GM19328 (cell line): Measurements from ENCODE around the gene ALDH1L1.

ENCODE experiments used
- ATAC-seq: cut with Tn5 transposase; IDR thresholded peaks from one replicate; pipeline ENCODE4 v1.9.1; 2021; ENCODE audit warnings: mild to moderate bottlenecking, moderate library complexity; ENCODE audit not compliant: unreplicated experiment

The ALDH1L1 gene

DNA sequence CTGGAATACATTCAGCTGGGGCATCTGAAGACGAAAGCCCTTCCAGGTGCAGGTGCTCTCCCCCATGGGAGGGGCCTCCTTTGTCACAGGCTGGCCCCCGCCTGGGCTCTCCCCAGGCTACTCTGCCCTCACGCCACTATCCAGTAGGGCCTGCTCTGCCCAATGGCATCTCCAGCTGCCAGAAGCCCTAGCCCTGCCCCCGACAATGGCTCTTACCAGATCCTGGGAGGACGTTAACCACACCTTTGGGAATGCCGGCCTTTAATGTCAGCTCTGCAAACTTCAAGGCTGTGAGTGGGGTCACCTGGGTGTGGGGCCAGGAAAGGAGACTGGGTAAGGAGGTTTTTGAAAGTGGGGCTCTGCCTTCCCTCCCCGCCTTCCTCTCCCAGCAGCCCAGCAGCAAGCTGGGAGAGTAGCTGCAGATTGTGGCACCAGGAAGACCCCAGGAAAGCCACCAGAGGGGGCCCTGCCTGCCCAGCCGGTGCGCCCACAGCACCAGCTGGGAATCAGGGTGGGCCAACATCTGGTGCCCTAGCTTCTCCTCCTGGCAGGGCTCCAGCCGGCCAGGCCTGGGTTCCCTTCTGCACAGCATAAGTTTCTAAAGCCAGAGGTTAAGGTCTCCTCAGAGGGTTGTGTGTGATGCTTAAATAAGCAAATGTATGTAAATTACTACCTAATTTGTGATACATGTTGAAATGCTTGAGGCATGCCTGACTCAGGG lies 56.1 kb downstream of the ALDH1L1 start:
- no peak for ATAC-seq

- ATAC-seq: no peak
Observed at GRCh38 chr3:126121632-126122031, 58.8 kb downstream of the ALDH1L1 start.

GRCh38 chr3:126121074-126121473 lies 59.3 kb downstream of the ALDH1L1 start:
- no peak for ATAC-seq

DNA sequence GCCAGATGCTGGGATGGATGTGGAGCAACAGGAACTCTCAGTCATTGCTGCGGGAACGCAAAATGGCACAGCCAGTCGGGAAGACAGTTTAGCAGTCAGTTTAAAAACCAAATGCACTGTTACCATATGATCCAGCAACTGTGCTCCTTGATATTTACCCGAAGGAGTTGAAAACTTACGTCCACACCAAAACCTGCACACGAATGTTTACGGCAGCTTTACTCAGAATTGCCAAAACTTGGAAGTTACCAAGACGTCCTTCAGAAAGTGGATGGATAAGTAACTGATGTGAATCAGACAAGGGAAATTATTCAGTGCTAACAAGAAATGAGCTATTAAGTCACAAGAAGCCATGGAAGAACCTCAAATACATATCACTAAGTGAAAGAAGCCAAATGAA lies 60.4 kb downstream of the ALDH1L1 start:
- no peak for ATAC-seq

DNA sequence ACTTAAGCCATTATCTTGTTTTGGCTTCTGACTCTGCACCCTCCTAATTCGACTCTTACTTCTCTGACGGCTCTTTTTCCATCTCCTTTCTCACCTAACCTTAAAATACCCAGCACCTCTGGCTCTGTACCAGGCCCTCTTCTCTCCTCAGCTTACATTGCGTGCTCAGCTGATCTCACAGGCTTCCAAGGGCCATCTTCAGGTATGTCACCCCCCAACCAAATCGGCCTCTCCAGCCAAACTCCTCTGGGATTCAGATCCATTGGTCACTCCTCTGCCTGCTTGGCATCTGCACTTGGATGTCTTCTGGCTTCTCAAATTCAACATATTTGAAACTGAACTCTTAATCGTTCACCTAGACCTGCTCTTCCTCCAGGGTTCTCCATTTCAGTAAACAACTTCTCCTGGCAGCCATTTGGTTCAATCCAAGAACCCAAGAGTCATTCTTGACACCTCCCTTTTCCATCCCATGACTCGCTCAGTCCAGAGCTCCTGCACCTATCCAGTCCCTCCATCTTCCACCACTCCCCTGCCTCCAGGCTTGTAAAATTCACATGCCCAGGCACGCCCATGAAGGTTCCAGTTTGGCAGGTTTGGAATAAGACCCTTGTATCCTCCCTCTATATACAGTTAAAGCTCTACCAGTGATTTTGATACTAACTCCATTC lies 61.2 kb downstream of the ALDH1L1 start:
- ATAC-seq: no peak

DNA sequence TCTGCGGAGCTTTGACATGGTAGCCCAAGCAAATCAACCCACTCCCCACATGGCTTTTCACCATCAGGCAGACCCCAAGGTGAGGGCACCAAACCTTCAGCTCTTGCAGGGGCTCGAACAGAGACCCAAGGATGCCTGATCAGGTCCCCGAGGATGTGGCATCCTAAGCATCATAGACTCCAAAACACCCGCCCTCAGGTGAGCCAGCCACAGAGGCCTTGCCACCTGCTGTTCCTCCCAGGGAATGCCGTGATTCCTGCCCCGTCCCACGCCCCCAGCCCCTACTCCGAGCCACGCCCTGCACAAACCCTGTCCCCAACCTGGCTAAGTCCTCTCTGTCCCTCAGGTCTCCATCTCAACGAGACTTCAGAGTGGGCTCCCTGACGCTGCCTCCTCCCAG lies 61.8 kb downstream of the ALDH1L1 start:
- ATAC-seq: no peak

GRCh38 chr3:126117786-126118185 lies 62.6 kb downstream of the ALDH1L1 start:
- no peak for ATAC-seq

- ATAC-seq: no peak
Observed at GRCh38 chr3:126117212-126117611, 63.2 kb downstream of the ALDH1L1 start.

- no peak for ATAC-seq
Observed at GRCh38 chr3:126116526-126116925, 63.9 kb downstream of the ALDH1L1 start.

GRCh38 chr3:126114443-126115386 lies 65.7 kb downstream of the ALDH1L1 start:
- ATAC-seq: no peak

GRCh38 chr3:126113733-126114442 lies 66.5 kb downstream of the ALDH1L1 start:
- no peak for ATAC-seq

DNA sequence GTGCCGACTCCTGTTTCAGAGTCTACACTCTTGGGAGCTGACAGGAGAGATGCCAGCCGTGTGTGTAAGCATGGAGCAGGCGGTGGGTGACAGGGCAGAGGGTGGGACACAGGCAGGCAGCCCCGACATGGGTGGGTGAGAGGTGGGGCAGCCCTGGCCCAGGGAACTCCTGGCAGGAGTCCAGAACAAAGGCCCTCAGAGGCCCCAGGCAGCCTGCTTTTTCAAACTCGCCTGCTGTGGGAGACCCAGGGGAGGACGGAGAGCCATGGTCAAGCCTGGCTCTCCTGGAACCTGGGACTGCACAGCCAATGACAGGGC lies 67.2 kb downstream of the ALDH1L1 start:
- ATAC-seq: no peak

DNA sequence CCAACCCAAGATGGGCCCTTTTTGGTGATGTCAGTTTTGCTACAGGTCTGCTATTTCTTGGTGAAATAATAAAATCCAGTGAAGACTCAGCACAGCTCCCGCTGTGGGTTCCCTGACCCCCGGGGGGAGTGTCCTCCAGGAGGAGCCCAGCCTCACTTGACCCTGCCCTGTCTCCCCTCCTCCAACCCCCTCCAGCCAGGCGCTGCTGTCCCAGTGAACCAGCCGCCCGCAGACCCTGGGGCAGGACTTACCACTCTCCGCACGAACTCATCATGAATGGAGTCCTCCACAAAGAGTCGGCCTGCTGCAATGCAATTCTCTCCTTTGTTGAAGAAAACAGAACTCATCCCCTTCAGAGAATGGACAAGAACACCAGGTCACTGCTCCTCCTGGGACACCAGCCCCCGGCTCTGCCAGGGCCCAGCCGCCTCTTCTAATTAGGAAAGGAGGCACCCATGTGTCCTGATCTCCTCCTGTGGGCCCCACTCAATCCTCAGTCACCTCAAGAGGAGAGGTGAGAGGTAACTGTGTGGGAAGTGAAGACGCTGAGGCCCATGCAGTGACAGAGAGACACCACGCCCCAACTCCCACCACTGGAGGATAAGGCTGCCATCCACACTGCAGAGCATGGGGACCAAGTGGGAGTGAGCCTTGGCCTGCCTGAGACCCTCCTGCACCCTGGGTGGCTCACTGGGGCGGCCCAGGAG lies 67.7 kb downstream of the ALDH1L1 start:
- ATAC-seq: no peak

DNA sequence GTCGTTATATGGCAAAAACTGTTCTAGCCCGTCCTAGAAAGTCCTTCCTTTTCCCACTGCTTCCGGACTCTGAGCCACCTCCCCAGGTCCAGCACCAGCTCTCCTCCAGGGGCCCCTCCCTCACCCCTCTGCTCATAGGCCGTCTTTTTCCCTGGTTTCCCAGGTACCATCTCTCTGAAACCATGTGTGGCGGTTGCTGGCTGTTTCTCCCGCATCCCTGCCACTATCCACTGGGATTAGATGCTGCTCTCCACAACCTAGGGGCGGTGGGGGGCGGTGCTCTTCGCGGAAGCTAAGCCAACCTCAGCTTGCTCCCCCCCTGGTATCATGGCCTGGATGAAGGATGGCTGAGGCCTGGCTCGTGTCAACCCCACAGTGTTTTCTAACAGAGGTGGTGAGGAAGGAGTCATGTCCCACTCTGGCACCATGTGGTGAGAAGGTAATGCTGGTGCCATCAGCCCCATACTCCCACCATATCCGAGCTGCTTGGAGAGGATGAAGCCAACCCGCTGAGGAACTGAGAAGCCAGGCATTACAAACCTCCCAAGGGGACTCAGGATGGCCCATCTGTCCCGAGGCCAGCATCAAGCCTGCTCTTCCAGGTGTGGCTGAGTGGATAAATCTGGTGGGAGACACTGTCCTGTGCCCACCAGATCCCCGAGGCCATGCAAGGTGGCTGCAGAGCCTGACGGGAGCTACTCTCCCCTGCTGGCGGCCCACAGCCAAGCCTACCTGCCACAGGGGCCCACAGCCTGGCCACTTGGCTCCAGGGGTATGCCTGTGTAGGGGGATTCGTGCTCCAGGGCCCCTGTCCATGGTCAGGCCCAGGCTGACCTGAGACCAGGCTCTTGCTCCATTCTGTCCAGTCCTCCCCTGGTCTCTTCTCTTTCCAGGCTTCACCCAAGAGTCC lies 68.6 kb downstream of the ALDH1L1 start:
- no peak for ATAC-seq

- no peak for ATAC-seq
Observed at GRCh38 chr3:126111126-126111551, 69.2 kb downstream of the ALDH1L1 start.

DNA sequence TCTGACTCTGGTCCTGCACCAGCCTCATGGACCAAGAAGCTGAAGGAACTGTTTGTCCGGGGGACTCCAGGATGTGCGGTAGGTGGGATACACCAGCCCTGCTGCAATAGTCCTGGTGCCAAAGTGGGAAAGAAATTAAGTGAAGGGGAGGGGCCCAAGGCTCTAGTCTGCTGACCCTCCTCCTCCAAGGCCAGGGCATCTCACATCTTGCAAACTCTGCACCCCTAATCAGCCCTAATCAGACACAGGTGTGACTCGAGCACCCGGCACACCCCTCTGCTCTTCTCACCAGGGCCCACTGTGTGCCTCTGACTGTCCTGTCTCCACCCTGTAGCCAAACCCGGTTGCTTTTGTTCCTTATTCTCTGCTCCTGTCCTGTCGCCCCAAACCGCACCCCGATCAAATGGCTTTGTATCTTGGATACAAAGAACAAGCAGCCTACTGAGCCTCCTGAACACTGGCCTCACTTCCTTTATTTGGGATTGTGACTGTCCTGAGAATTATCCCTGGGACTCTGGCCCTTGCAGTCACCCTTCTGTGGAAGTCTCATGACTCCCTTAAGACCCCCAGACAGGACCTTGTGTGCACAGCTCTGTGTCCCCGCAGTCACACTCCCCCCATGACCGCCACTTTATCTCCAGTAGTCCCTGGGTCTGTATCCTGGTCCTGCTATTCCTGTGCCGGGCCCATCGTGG lies 69.8 kb downstream of the ALDH1L1 start:
- no peak for ATAC-seq

DNA sequence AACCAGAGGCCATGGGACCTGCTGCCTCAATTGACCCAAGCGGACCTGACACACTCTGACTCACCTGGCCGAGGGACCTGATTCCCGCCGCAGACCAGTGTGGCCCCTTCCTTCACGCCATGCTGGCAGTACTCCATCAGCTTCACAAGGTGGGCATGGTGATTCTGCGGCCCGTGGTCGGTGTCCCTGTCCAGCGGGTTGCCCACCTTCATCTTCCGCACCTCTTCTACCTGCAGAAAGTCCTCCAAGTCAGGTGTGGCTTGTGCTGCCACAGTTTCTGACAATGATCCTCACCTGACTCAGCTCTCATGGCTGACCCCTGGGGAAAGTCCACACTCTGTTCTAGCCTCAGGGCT lies 70.5 kb downstream of the ALDH1L1 start:
- ATAC-seq: no peak

DNA sequence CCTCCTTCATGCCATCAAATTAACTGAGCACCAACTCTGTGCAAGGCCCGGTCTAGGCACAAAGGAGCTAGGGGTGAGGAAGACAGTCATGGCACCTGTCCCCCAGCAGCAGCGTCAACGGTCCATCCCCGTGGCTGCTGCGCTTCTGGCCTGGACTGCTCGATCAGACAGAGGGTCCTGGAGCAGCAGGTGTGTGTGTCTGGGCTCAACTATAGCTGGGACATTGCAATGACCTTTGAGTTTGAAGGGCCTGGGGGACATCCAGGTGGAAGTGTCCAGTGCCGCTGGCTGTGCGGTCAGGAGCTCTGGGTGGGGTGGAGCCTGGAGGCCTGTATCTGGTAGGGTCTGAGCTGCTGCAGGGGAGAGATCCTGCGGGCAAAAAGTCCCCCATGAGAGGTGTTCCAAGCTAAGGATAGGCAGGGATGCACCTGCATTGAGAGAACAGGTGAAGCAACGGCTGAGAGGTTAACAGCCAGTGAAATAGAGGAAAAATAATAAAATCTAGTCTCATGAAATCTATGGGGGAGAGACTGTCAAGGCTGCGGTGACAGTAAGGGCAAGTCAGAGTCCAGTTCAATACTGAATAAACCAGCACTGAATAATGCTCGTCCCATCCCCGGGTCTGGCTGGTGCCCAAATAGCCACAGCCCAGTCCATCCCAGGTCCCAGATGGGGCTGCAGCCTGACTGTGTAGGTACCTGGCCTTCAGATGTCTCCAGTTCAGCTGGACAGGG lies 71.1 kb downstream of the ALDH1L1 start:
- ATAC-seq: no peak
